GM21528 (cell line): ENCODE data around the gene PTPRN2.
"Not testable (repeated sequence)": the region's sequence is repeated elsewhere in the genome, so short reads cannot be mapped to it uniquely, and the experiment has no call there.

Experiments used
- ATAC-seq: cut with Tn5 transposase; IDR thresholded peaks from one replicate; pipeline ENCODE4 v1.9.1; 2021; ENCODE audit warnings: mild to moderate bottlenecking, moderate library complexity; ENCODE audit not compliant: unreplicated experiment, low FRiP score

Gene PTPRN2

GRCh38 chr7:158318511-158318913 lies 269.1 kb downstream of the PTPRN2 start:
- ATAC-seq: no peak

- ATAC-seq: no peak
These were observed 270.1 kb downstream of the PTPRN2 start for GRCh38 chr7:158317238-158318205.

DNA sequence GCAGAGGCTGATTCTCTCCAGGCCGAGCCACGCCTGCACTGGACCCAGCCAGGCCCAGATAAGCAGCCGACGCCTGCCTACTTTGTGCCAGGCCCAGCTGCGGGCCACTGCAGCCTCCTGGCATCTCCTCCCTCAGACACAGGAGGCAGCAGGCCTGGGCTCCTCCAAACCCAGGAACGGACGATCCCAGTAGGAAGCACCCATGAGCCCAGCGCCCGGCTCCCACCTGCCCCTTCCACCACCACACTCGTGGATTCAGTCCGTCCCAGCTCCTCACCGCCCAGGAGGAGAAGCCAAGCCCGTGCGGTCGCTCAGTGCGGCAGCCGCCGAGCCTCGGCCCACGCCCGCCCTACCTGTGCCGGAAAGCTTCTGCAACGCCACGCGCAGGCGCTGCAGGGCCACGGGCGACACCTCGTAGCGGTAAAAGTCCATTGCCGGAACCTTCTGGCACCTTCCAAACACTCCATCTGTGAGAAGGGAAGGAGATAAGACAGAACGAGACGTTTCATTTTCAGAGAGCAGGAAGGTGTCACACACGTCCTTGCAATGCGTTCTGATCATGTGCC lies 271.1 kb downstream of the PTPRN2 start:
- no peak for ATAC-seq

DNA sequence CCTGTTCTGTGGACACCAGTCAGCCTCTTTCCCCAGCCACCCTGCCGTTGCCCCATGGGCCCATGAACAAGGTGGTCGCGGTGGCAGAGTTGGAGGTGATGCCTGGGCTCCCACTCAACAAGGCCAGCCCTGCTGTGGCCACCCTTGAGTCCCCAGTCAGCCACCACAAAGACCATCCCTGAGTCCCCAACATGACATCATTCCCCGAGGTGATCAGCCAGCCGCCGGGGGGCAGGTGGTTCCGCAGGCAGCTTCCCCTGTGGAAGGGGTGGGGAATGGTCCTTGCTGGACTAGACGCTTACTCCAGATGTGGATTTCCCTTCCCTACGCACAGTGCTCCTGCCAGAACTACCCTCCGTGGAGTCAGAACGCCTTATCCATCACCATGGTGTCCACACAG lies 271.7 kb downstream of the PTPRN2 start:
- no peak for ATAC-seq

DNA sequence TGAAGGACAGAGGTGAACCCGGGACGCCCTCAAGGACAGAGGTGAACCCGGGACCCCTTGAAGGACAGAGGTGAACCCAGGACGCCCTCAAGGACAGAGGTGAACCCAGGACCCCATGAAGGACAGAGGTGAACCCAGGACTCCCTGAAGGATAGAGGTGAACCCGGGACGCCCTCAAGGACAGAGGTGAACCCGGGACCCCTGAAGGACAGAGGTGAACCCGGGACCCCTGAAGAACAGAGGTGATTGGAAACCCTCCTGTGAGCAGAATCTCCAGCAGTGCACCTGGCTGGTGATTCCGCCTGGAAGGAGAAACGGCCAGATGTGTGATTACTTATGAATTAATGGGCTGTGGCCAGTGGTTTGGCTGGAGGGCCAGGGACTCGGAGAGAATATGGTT lies 272.3 kb downstream of the PTPRN2 start:
- no peak for ATAC-seq

DNA sequence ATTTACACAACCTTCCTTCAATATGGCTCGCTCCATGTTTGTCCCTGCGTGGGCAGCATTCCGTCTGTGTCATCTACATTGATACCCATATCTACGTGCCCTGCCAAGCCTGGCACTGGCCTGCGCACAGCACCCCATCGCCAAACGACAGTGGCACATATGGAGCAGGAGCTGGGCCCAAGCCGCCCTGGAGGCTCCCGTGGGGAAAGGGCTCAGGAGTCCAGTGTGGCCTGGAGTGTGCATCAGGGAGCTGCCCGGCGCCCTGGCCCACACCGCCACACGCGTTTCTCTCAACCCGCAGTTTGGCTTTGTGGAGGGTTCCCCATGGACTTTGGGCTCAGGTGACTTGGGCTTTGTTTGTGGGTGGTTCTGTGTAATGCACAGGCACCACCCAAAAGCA lies 273.2 kb downstream of the PTPRN2 start:
- no peak for ATAC-seq

DNA sequence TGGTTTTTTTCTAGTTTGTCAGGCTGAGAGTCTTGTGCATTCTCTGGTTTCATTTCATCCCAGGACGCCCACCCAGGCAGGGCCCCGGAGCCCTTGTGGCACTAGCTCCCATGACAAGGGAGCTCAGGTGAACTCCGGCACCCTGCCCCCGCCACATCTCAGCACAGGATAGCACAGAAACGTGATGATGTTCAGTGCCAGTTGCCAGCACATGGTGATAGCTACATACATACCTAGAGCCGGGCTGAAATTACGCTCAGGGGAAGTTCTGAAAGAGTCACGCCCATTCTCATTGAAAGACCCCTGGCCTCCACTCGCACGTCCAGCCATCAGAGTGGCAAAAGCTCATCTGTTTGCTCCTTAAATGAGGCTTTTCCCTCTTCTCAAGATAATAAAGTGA lies 273.7 kb downstream of the PTPRN2 start:
- no peak for ATAC-seq

DNA sequence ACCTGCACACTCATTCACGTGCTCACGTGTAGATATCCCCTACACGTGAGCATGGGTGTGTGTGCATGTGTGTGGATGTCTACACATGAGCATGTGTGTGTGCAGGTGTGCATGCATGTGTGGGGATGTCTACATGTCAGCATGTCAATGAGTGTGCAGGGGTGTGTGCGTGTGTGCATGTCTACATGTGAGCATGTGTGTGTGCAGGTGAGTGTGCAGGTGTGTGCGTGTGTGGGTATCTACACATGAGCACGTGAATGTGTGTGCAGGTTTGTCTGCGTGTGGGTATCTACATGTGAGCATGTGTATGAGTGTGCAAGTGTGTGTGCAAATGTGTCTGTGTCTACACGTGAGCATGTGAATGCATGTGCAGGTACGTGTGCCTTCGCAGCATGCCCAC lies 274.8 kb downstream of the PTPRN2 start:
- ATAC-seq: no peak

GRCh38 chr7:158311791-158312190 lies 275.8 kb downstream of the PTPRN2 start:
- no peak for ATAC-seq

- no peak for ATAC-seq
These were observed 276.5 kb downstream of the PTPRN2 start for GRCh38 chr7:158310924-158311666.

GRCh38 chr7:158309868-158310763 lies 277.5 kb downstream of the PTPRN2 start:
- ATAC-seq: no peak

GRCh38 chr7:158308001-158308400 lies 279.6 kb downstream of the PTPRN2 start:
- ATAC-seq: no peak

DNA sequence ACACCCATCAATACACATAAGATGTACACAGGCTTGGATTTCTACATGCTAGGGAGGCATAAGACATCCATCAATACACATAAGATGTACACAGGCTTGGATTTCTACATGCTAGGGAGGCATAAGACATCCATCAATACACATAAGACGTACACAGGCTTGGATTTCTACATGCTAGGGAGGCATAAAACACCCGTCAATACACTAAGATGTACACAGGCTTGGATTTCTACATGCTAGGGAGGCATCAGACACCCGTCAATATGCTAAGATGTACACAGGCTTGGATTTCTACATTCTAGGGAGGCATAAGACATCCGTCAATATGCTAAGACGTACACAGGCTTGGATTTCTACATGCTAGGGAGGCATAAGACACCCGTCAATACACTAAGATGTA lies 283.6 kb downstream of the PTPRN2 start:
- not testable (repeated sequence) for ATAC-seq

DNA sequence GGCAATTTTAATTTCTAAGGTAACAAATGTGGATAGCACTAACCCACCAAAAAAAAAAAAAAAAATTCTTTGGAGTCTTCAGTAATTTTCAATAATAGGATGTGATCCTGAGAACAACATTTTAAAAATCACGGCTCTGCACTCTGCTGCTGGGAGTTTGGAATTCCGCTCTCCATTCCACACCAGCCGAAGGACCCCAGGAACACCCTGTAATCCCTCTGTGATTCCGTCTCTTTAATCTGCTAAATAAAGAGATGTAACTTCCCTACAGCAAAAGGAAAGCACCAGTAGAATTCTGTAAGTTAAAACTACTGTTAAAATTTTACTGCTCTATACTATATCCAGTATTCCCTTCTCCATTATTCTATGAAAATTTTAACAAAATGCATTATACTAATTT lies 284.5 kb downstream of the PTPRN2 start:
- no peak for ATAC-seq

DNA sequence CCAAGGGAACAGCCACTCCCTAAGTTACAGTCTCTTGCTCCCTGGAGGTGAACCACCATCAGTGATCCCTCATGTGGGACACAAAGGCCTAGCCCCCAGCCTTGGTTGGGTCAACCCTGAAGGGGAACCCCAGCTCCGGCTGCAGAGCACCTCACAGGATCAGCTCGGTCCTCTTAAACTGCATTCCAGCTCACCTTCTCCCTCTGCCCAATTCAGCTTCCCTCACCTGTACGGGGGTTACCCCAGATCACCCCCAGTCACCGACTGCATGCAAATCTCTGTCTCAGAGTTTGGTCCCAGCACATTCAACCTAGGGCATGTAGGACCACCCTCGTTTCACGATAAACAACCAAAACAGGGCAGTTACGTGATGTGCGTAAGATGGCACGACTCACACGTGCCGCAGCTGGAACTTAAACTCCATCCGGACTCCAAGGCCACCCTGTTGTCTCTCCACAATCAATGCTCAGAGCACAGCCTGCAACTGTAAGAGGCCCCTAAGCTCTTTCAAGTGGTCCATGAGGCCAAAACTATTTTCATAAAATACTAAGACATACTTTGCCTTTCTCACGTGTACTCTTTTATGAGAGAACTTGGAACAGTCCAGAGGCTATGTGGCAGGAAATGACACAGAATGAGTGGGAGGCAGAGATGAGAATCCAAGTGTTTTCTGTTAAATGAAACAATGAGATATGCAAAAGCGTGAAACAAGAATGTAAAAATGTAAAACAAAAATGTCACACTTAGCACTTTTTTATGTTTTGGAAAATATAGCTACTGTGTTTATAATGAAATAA lies 285.2 kb downstream of the PTPRN2 start:
- ATAC-seq: no peak

- ATAC-seq: no peak
These were observed 286.4 kb downstream of the PTPRN2 start for GRCh38 chr7:158301207-158301606.

DNA sequence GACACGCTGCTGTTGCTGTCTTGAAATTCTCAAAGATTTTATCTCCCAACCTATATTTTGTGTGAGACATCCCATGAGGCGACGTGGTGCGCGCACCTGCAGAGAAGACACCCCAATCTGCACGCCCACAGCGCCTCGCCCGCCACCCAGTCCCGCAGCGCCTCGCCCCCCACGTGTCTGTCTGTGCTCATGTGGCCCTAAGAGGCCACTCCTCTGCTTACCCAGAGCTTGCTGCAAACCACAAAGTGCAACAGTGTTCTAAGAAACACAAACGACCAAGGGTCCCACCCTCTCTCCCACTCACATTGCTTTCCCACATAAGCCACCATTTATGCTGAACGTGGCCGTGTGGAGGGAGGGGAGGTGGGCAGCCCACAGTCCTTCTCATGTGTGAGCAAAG lies 287.2 kb downstream of the PTPRN2 start:
- no peak for ATAC-seq

DNA sequence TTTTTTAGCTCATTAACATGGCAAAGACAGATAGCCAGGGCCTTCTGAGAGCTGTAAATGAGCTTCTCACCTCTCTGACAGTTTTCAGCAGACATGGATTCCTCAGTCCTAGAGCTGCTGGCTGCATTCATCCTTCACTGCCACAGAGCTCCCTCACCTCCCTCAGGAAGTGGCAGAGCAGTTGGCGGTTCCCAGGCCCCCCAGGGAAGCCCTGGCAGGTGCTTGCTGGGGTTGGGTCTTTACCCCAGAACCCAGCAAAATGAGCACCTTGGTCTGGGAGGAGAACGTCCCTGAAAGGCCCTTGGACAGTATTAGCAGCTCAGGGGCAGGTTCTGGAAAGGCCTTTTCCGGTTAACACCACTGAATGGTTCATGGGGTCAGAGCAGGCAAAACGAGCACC lies 288.0 kb downstream of the PTPRN2 start:
- ATAC-seq: no peak

DNA sequence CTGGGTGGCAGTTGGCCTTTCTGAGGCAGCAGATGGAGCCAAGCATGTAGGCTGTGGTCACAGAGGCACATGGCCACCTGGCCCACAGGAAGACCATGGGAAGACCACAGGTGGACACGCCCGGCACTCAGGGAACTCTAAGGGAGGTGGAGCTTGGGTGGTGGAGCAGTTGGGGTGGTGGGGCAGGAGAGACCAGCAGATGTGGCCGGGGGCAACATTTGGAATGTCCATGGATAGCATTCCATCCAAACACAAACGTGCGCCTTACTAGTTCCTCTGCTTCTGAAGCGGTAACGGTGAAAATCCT lies 290.9 kb downstream of the PTPRN2 start:
- no peak for ATAC-seq
